ENCODE measurements around the gene PPP1R18. TPM values are rescaled to one million over a fixed set of nuclear protein-coding genes. Genes with fewer than 3 reads are reported as not detected.
A peak's percentile ranks its signal among the peaks of the same experiment; 100 is the strongest.
"Not testable (repeated sequence)": the region's sequence is repeated elsewhere in the genome, so short reads cannot be mapped to it uniquely, and the experiment has no call there.

The PPP1R18 gene
- total and polyA plus RNA-seq, 2 experiments from 2014 or later: 67.8 to 108 TPM

- peaks cover 57% of the 10 kb centered on the region for H3K4me1 ChIP-seq (ENCODE audit: insufficient read depth)
- DNase-seq: peak; percentile 79
- peaks cover 81% of the 10 kb centered on the region for H3F3A ChIP-seq (ENCODE audit: insufficient read depth)
- in situ Hi-C loops (cut with MboI): no loop called here
- H3K9ac ChIP-seq: peak overlapping the region; percentile 99
- TF ChIP-seq EZH2phosphoT487 (IDR thresholded peaks at IDR 0.05; ENCODE audit: insufficient read depth, low read depth) (no peak), EZH2 (IDR thresholded peaks at IDR 0.05; ENCODE audit: insufficient read depth, poor library complexity, severe bottlenecking) (no peak)
- 5% methylated on average over 27 of the region's 27 CpGs for WGBS, 2 experiments (ENCODE audit: low coverage in 1 of 2, low lambda C conversion rate in 2 of 2, missing lambda C conversion rate in 2 of 2)
- no peak overlapping the region for H2AFZ ChIP-seq
- H3K79me2 ChIP-seq (ENCODE audit: insufficient read depth): peaks cover 71% of the 10 kb centered on the region
- peaks cover 19% of the 10 kb centered on the region; the same call in 1 of the 2 replicates for H4K20me1 ChIP-seq (ENCODE audit: insufficient read depth)
- H3K9me2 ChIP-seq (ENCODE audit: insufficient read depth): no peaks in the 10 kb centered on the region
- H3K9me3 ChIP-seq (ENCODE audit: low read depth): no peaks in the 10 kb centered on the region
- peak overlapping the region; percentile 95 for H3K27ac ChIP-seq
- H3K36me3 ChIP-seq (ENCODE audit: low read depth): peaks cover 35% of the 10 kb centered on the region
- no peaks in the 10 kb centered on the region for H3K27me3 ChIP-seq (replicated peaks; ENCODE audit: insufficient read depth)
- peak overlapping the region; percentile 97 for H3K4me3 ChIP-seq
- H3K4me2 ChIP-seq (ENCODE audit: unreplicated experiment): peak overlapping the region; percentile 93
These were observed 36.1 kb upstream of the PPP1R18 start for GRCh38 chr6:30722280-30723112.

GRCh38 chr6:30722025-30722279 is 35.5 kb upstream of the PPP1R18 start:
- H3K27ac ChIP-seq: peak overlapping the region; percentile 95
- H2AFZ ChIP-seq; H3K9me3 ChIP-seq (ENCODE audit: low read depth); H3K9me2 ChIP-seq (ENCODE audit: insufficient read depth); H3K27me3 ChIP-seq (replicated peaks; ENCODE audit: insufficient read depth); in situ Hi-C loops (cut with MboI): not testable (repeated sequence)
- H4K20me1 ChIP-seq (ENCODE audit: insufficient read depth): peaks cover 19% of the 10 kb centered on the region; the same call in 1 of the 2 replicates
- peaks cover 72% of the 10 kb centered on the region for H3K79me2 ChIP-seq (ENCODE audit: insufficient read depth)
- WGBS, 2 experiments (ENCODE audit: low coverage in 1 of 2, low lambda C conversion rate in 2 of 2, missing lambda C conversion rate in 2 of 2): 0 to 1% methylated on average over 10 of the region's 10 CpGs
- H3F3A ChIP-seq (ENCODE audit: insufficient read depth): peaks cover 76% of the 10 kb centered on the region
- peak overlapping the region; percentile 99 for H3K9ac ChIP-seq
- peaks cover 33% of the 10 kb centered on the region for H3K36me3 ChIP-seq (ENCODE audit: low read depth)
- H3K4me1 ChIP-seq (ENCODE audit: insufficient read depth): peaks cover 52% of the 10 kb centered on the region
- DNase-seq: peak; percentile 68
- peak overlapping the region; percentile 93 for H3K4me2 ChIP-seq (ENCODE audit: unreplicated experiment)
- peak overlapping the region; percentile 97 for H3K4me3 ChIP-seq

GRCh38 chr6:30721198-30722024 is 35.0 kb upstream of the PPP1R18 start:
- in situ Hi-C loops (cut with MboI): no loop called here
- peaks cover 33% of the 10 kb centered on the region for H3K36me3 ChIP-seq (ENCODE audit: low read depth)

GRCh38 chr6:30720738-30721197 is 34.3 kb upstream of the PPP1R18 start:
- TF ChIP-seq EZH2 (IDR thresholded peaks at IDR 0.05; ENCODE audit: insufficient read depth, poor library complexity, severe bottlenecking): no peak
- TF ChIP-seq EZH2phosphoT487 (IDR thresholded peaks at IDR 0.05; ENCODE audit: insufficient read depth, low read depth): no peak
- H3K4me3 ChIP-seq: peak overlapping the region; percentile 97
- peaks cover 32% of the 10 kb centered on the region for H3K36me3 ChIP-seq (ENCODE audit: low read depth)
- DNase-seq: peak; percentile 80
- H3K9me2 ChIP-seq (ENCODE audit: insufficient read depth): no peaks in the 10 kb centered on the region
- no peaks in the 10 kb centered on the region for H3K9me3 ChIP-seq (ENCODE audit: low read depth)
- in situ Hi-C loops (cut with MboI): no loop called here
- H3K4me2 ChIP-seq (ENCODE audit: unreplicated experiment): peak overlapping the region; percentile 87
- peaks cover 83% of the 10 kb centered on the region for H3K79me2 ChIP-seq (ENCODE audit: insufficient read depth)
- H3K27me3 ChIP-seq (replicated peaks; ENCODE audit: insufficient read depth): no peaks in the 10 kb centered on the region
- H3F3A ChIP-seq (ENCODE audit: insufficient read depth): peaks cover 67% of the 10 kb centered on the region
- 1 to 3% methylated on average over 21 to 29 of the region's 29 CpGs for WGBS, 2 experiments (ENCODE audit: low coverage in 1 of 2, low lambda C conversion rate in 2 of 2, missing lambda C conversion rate in 2 of 2)
- peaks cover 19% of the 10 kb centered on the region; the same call in 1 of the 2 replicates for H4K20me1 ChIP-seq (ENCODE audit: insufficient read depth)
- H3K4me1 ChIP-seq (ENCODE audit: insufficient read depth): peaks cover 49% of the 10 kb centered on the region
- H3K27ac ChIP-seq: peak overlapping the region; percentile 95
- H2AFZ ChIP-seq: no peak overlapping the region
- peak overlapping the region; percentile 99 for H3K9ac ChIP-seq

More at GRCh38 chr6:30721198-30722024, 35.0 kb upstream of the PPP1R18 start:
- TF ChIP-seq EZH2 (IDR thresholded peaks at IDR 0.05; ENCODE audit: insufficient read depth, poor library complexity, severe bottlenecking) (no peak), EZH2phosphoT487 (IDR thresholded peaks at IDR 0.05; ENCODE audit: insufficient read depth, low read depth) (no peak)
- Histone ChIP-seq H3K9ac (peak overlapping the region; percentile 99), H3K4me2 (ENCODE audit: unreplicated experiment) (peak overlapping the region; percentile 93), H3K4me3 (peak overlapping the region; percentile 97), H2AFZ (no peak overlapping the region), H3K4me1 (ENCODE audit: insufficient read depth) (peaks cover 50% of the 10 kb centered on the region), H3K9me3 (ENCODE audit: low read depth) (no peaks in the 10 kb centered on the region), H3K79me2 (ENCODE audit: insufficient read depth) (peaks cover 77% of the 10 kb centered on the region), H3K27me3 (replicated peaks; ENCODE audit: insufficient read depth) (no peaks in the 10 kb centered on the region), H3K27ac (peak overlapping the region; percentile 95), H4K20me1 (ENCODE audit: insufficient read depth) (peaks cover 19% of the 10 kb centered on the region; the same call in 1 of the 2 replicates), H3F3A (ENCODE audit: insufficient read depth) (peaks cover 71% of the 10 kb centered on the region), H3K9me2 (ENCODE audit: insufficient read depth) (no peaks in the 10 kb centered on the region)
- 1 to 2% methylated on average over 38 to 48 of the region's 71 CpGs for WGBS, 2 experiments (ENCODE audit: low coverage in 1 of 2, low lambda C conversion rate in 2 of 2, missing lambda C conversion rate in 2 of 2)
- DNase-seq: peak; percentile 98

All from GM23248 (cell line).